ENCODE measurements around the gene CCPG1.
A peak's percentile ranks its signal among the peaks of the same experiment; 100 is the strongest.

Gene CCPG1

DNA sequence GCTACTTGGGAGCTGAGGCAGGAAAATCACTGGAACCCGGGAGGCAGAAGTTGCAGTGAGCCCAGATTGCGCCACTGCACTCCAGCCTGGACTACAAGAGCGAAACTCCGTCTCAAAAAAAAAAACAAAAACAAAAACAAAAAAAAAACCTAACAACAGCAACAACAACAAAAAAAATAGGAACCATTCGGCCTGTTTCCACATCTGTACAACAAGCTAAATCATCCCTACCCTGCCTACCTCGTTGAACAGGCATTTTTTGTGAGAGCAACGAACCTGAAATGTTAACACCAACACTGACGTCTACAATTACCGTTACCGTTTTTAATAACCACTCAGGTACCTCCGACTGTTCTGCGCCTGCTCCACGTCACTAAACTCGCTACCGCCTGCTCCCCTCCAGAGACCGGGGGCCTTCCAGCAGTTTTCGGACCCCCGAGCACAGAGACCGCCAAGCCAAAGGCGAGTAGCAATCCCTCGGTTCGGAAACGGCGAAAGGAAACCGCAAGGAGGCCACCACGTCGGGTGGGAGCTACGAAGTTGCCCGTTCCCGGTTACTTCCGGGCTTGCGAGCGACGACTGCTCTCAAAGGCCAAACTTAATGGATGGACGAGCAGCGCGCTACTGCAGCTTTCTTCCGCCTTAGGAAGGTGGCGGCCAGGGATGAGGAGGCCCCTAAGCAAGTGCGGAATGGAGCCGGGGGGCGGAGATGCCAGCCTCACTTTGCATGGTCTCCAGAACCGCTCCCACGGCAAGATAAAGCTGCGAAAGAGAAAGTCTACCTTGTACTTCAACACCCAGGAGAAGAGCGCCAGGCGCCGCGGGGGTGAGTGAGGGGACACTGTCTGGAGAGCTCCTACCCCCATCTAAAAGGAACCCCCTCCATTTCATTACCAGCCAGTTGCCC is 89.3 kb downstream of the CCPG1 start, which contains the start of the genes PIGB and PIGBOS1:
Gene PIGB (plus strand): TSS at position 635 of the 907 bp plus-strand sequence. CDS start 29 bp downstream, at position 664.
Gene PIGBOS1 (minus strand): TSS at position 536 of the 907 bp plus-strand sequence. CDS start 1,331 bp downstream, outside the sequence.
- peak; percentile 87 for DNase-seq (ENCODE audit: low spot score)

Data from AG08395 (cell line).